ENCODE measurements around the gene CAV1. TPM values are rescaled to one million over a fixed set of nuclear protein-coding genes. Genes with fewer than 3 reads are reported as not detected.

The CAV1 gene
- total and polyA plus RNA-seq, 2 experiments from 2014 or later = 16.0 to 21.1 TPM

- Histone ChIP-seq H3K36me3 (ENCODE audit: insufficient read depth) (no peaks in the 10 kb centered on the region), H3K27me3 (ENCODE audit: insufficient read depth) (no peaks in the 10 kb centered on the region), H3K4me3 (no peak overlapping the region), H3K27ac (ENCODE audit: low read depth) (no peak overlapping the region), H3F3A (replicated peaks; ENCODE audit: low read depth) (no peaks in the 10 kb centered on the region), H3K9me2 (ENCODE audit: insufficient read depth) (no peaks in the 10 kb centered on the region), H4K20me1 (replicated peaks; ENCODE audit: insufficient read depth) (no peaks in the 10 kb centered on the region), H3K79me2 (replicated peaks; ENCODE audit: insufficient read depth) (no peaks in the 10 kb centered on the region), H3K4me2 (no peak overlapping the region), H3K4me1 (ENCODE audit: insufficient read depth) (no peaks in the 10 kb centered on the region), H2AFZ (no peak overlapping the region)
- Mint-ChIP-seq H3K27me3 (ENCODE audit: insufficient read depth, low read depth, poor library complexity) (peaks cover 2% of the 10 kb centered on the region), H3K4me1 (no peaks in the 10 kb centered on the region), H3K27ac (no peak overlapping the region), H3K9me3 (no peaks in the 10 kb centered on the region), H3K4me3 (no peak overlapping the region), H3K36me3 (ENCODE audit: low read depth) (no peaks in the 10 kb centered on the region)
- DNase-seq (ENCODE audit: low spot score) (no peak), ATAC-seq (no peak)
- TF ChIP-seq ETS1 (IDR thresholded peaks at IDR 0.05) (no peak), EZH2phosphoT487 (IDR thresholded peaks at IDR 0.05; ENCODE audit: unreplicated experiment) (no peak), POLR2AphosphoS5 (IDR thresholded peaks at IDR 0.05; ENCODE audit: low read depth) (no peak), NANOG (IDR thresholded peaks at IDR 0.05; ENCODE audit: borderline replicate concordance) (no peak), CTCF (conservative IDR thresholded peaks at IDR 0.05; ENCODE audit: low read depth in 2 of 2) (no peak), CREB1 (CRISPR knock-in tag; IDR thresholded peaks at IDR 0.05; ENCODE audit: low read depth) (no peak), ZNF331 (CRISPR knock-in tag; IDR thresholded peaks at IDR 0.05; ENCODE audit: low read depth) (no peak), EZH2 (IDR thresholded peaks at IDR 0.05; ENCODE audit: low read depth, unreplicated experiment) (no peak), JUNB (IDR thresholded peaks at IDR 0.05; ENCODE audit: unreplicated experiment) (no peak), ZNF114 (CRISPR knock-in tag; IDR thresholded peaks at IDR 0.05) (no peak), REST (IDR thresholded peaks at IDR 0.05; ENCODE audit: unreplicated experiment) (no peak), STAT1 (IDR thresholded peaks at IDR 0.05; ENCODE audit: unreplicated experiment) (no peak), ZNF462 (CRISPR knock-in tag; IDR thresholded peaks at IDR 0.05) (no peak)
Observed at GRCh38 chr7:116546054-116546453, 21.2 kb downstream of the CAV1 start.
